ENCODE data around the gene NCK2. TPM values are rescaled to one million over a fixed set of nuclear protein-coding genes. Genes with fewer than 3 reads are reported as not detected.

Gene NCK2
- polyA plus RNA-seq, 2 of the 4 experiments (the other 2 are of a cell fraction): 17.1 to 17.8 TPM

GRCh38 chr2:105860567-105860966 is 115.9 kb downstream of the NCK2 start:
- FAIRE-seq (no peak), DNase-seq (ENCODE audit: low read depth in 1 of 2, low spot score in 1 of 2) (no peak), ATAC-seq (no peak)
- ChIA-PET CTCF (no interaction called here), POLR2A (no interaction called here)
- Histone ChIP-seq H3K4me3 (no peak overlapping the region), H3K9me3 (no peaks in the 10 kb centered on the region), H3K4me2 (no peak overlapping the region), H3K27ac (no peak overlapping the region), H3K4me1 (no peaks in the 10 kb centered on the region)
- 89% methylated on average over 10 of the region's 10 CpGs for WGBS (ENCODE audit: missing lambda C conversion rate)
- TF ChIP-seq CEBPB (IDR thresholded peaks at IDR 0.05) (no peak), POLR2AphosphoS2 (conservative IDR thresholded peaks at IDR 0.05; ENCODE audit: low read length) (no peak), RCOR1 (IDR thresholded peaks at IDR 0.05; ENCODE audit: low read depth, low read length) (no peak), CHD4 (IDR thresholded peaks at IDR 0.05; ENCODE audit: borderline replicate concordance) (no peak), NPAS2 (CRISPR knock-in tag; IDR thresholded peaks at IDR 0.05; ENCODE audit: borderline replicate concordance) (no peak), EHMT2 (IDR thresholded peaks at IDR 0.05; ENCODE audit: low read depth) (no peak), ZFP36 (IDR thresholded peaks at IDR 0.05; ENCODE audit: borderline replicate concordance, partially characterized antibody) (no peak), TFCP2L1 (CRISPR knock-in tag; IDR thresholded peaks at IDR 0.05) (no peak), HOXA7 (CRISPR knock-in tag; IDR thresholded peaks at IDR 0.05) (no peak), RAD21 (conservative IDR thresholded peaks at IDR 0.05 in 1 of 2, IDR thresholded peaks at IDR 0.05 in 1 of 2) (no peak), CTCF (IDR thresholded peaks at IDR 0.05) (no peak), REST (IDR thresholded peaks at IDR 0.05) (no peak), NR3C1 (IDR thresholded peaks at IDR 0.05) (no peak)
- TF ChIP-seq, protein P1, sequence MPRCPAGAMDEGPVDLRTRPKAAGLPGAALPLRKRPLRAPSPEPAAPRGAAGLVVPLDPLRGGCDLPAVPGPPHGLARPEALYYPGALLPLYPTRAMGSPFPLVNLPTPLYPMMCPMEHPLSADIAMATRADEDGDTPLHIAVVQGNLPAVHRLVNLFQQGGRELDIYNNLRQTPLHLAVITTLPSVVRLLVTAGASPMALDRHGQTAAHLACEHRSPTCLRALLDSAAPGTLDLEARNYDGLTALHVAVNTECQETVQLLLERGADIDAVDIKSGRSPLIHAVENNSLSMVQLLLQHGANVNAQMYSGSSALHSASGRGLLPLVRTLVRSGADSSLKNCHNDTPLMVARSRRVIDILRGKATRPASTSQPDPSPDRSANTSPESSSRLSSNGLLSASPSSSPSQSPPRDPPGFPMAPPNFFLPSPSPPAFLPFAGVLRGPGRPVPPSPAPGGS (IDR thresholded peaks at IDR 0.05): no peak

DNA sequence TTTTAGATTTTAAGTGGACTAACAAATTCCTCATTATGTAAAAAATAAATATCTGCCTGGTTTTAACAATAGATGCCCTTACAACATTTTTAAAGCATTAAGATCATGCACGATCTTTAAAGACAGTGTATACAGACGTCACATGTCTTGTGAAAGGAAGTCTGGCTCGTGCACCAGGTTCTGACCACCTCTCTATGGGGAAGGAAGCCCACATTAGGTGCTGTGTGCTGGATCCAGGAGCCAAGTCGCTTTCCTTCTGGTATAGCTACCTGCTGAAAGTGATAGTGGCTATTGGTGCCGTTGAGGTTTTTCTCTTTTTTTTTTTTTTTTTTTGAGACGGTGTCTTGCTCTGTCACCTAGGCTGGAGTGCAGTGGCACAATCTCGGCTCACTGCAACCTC is 116.5 kb downstream of the NCK2 start:
- H3K9me3 ChIP-seq: no peaks in the 10 kb centered on the region
- ATAC-seq (no peak), FAIRE-seq (no peak), DNase-seq (ENCODE audit: low read depth in 1 of 2, low spot score in 1 of 2) (no peak)
- ChIA-PET CTCF (no interaction called here), POLR2A (no interaction called here)
- no peak overlapping the region for H3K27ac ChIP-seq
- WGBS (ENCODE audit: missing lambda C conversion rate): 77% methylated on average over 7 of the region's 7 CpGs
- no peak overlapping the region for H3K4me3 ChIP-seq
- no peaks in the 10 kb centered on the region for H3K4me1 ChIP-seq
- no peak overlapping the region for H3K4me2 ChIP-seq
- no peak for TF ChIP-seq JUN (IDR thresholded peaks at IDR 0.05)
- no peak for TF ChIP-seq KDM5A (IDR thresholded peaks at IDR 0.05)
- TF ChIP-seq CHD2 (IDR thresholded peaks at IDR 0.05; ENCODE audit: low read length, partially characterized antibody): no peak
- TF ChIP-seq MAZ (IDR thresholded peaks at IDR 0.05; ENCODE audit: borderline replicate concordance, low read depth, low read length): no peak
- no peak for TF ChIP-seq RCOR1 (IDR thresholded peaks at IDR 0.05; ENCODE audit: low read depth, low read length)
- no peak for TF ChIP-seq ZFP36 (IDR thresholded peaks at IDR 0.05; ENCODE audit: borderline replicate concordance, partially characterized antibody)
- no peak for TF ChIP-seq HEYL (CRISPR knock-in tag; IDR thresholded peaks at IDR 0.05)
- TF ChIP-seq POLR2A (IDR thresholded peaks at IDR 0.05; ENCODE audit: low read length): no peak
- TF ChIP-seq ZC3H11A (IDR thresholded peaks at IDR 0.05): no peak
- no peak for TF ChIP-seq TFCP2L1 (CRISPR knock-in tag; IDR thresholded peaks at IDR 0.05)
- TF ChIP-seq CEBPB (IDR thresholded peaks at IDR 0.05): no peak
- TF ChIP-seq ZSCAN20 (CRISPR knock-in tag; IDR thresholded peaks at IDR 0.05): no peak
- TF ChIP-seq MAX (IDR thresholded peaks at IDR 0.05): no peak
- no peak for TF ChIP-seq RFX5 (IDR thresholded peaks at IDR 0.05)
- TF ChIP-seq GATA3 (IDR thresholded peaks at IDR 0.05; ENCODE audit: borderline replicate concordance): no peak
- no peak for TF ChIP-seq EHMT2 (IDR thresholded peaks at IDR 0.05; ENCODE audit: low read depth)
- TF ChIP-seq NPAS2 (CRISPR knock-in tag; IDR thresholded peaks at IDR 0.05; ENCODE audit: borderline replicate concordance): no peak
- no peak for TF ChIP-seq RNF2 (IDR thresholded peaks at IDR 0.05; ENCODE audit: borderline replicate concordance, low read depth)
- TF ChIP-seq HOXA7 (CRISPR knock-in tag; IDR thresholded peaks at IDR 0.05): no peak
- TF ChIP-seq BHLHE40 (IDR thresholded peaks at IDR 0.05; ENCODE audit: low read depth, low read length): no peak

Measured in A549 (cell line).